ENCODE results near the gene KIF21A.

DNA sequence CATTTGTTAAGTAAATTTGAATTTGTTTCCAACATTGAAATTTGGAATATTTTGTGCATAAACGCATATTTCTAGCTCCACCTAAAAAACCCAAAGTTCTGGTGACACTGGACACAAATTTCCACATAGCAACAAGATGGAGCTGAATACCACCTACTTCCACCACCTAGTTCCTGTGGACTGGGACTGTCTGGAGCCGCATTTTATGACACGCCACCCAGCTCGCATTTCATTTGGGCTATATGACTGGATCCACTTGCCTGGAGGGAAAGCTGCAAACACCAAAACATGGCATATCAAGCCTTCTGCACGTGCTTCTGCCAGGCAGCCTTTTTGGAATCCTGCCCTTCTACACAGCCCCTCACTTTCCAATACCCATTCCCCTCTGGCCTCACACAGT, 173.4 kb downstream of the KIF21A start:
- TF ChIP-seq POLR2A (IDR thresholded peaks at IDR 0.05; ENCODE audit: low read length) (no peak), GATA1 (IDR thresholded peaks at IDR 0.05; ENCODE audit: low read depth, low read length) (no peak)
